HCT116 (cell line): ENCODE results near the gene ART1.

ENCODE experiments used
- CBX3 ChIP-seq: IDR thresholded peaks from 2 replicates; pipeline ENCODE4 v1.6.1; 2012; ENCODE audit warnings: low read depth
- CTCF ChIP-seq, 3 experiments: fragments of 200-600 bp in 1 of 3; sonication (generic) in 1 of 3; IDR thresholded peaks in 2 of 3; conservative IDR thresholded peaks in 1 of 3; 2 replicates each; pipeline ENCODE4 v1.5.1; 2012 to 2017; ENCODE audit warnings: low read depth in 2 of 3, low read length in 2 of 3, antibody characterized with exemption in 1 of 3, borderline replicate concordance in 1 of 3, control low read depth in 1 of 3, mild to moderate bottlenecking in 1 of 3, mixed read lengths in 1 of 3, mixed run types in 1 of 3, moderate library complexity in 1 of 3; ENCODE audit not compliant: insufficient read depth in 1 of 3
- EGR1 ChIP-seq: IDR thresholded peaks from 2 replicates; pipeline ENCODE4 v1.6.1; 2012; ENCODE audit warnings: low read depth
- EZH2phosphoT487 ChIP-seq: fragments of 200-600 bp; IDR thresholded peaks from 2 replicates; pipeline ENCODE4 v1.6.1; 2018; ENCODE audit warnings: antibody characterized with exemption, borderline replicate concordance
- FOSL1 ChIP-seq: IDR thresholded peaks from 2 replicates; pipeline ENCODE4 v1.6.1; 2012; ENCODE audit warnings: low read depth
- JUND ChIP-seq: IDR thresholded peaks from 2 replicates; pipeline ENCODE4 v1.6.1; 2012
- POLR2A ChIP-seq: IDR thresholded peaks from 2 replicates; pipeline ENCODE4 v1.7.0; 2011; ENCODE audit warnings: borderline replicate concordance; ENCODE audit not compliant: insufficient read depth, insufficient read length; ENCODE audit errors: extremely low read depth
- RAD21 ChIP-seq: IDR thresholded peaks from 2 replicates; pipeline ENCODE4 v1.6.1; 2012; ENCODE audit warnings: low read depth, mild to moderate bottlenecking
- REST ChIP-seq: IDR thresholded peaks from 2 replicates; pipeline ENCODE4 v1.6.1; 2012; ENCODE audit warnings: low read depth
- SP1 ChIP-seq: IDR thresholded peaks from 2 replicates; pipeline ENCODE4 v1.6.1; 2012; ENCODE audit warnings: low read depth
- TCF7L2 ChIP-seq: IDR thresholded peaks from 2 replicates; pipeline ENCODE4 v1.7.0; 2011; ENCODE audit warnings: borderline replicate concordance, inconsistent platforms; ENCODE audit not compliant: insufficient read depth, insufficient read length; ENCODE audit errors: extremely low read depth
- YY1 ChIP-seq: IDR thresholded peaks from 2 replicates; pipeline ENCODE4 v1.6.1; 2011; ENCODE audit warnings: low read length, low read depth, moderate library complexity, mild to moderate bottlenecking; ENCODE audit not compliant: insufficient replicate concordance; ENCODE audit errors: extremely low read depth
- ZBTB33 ChIP-seq: IDR thresholded peaks from 2 replicates; pipeline ENCODE4 v1.6.1; 2011; ENCODE audit warnings: mild to moderate bottlenecking, low read length, moderate library complexity; ENCODE audit not compliant: insufficient replicate concordance; ENCODE audit errors: extremely low read depth

- TF ChIP-seq REST (no peak), CTCF (IDR thresholded peaks at IDR 0.05 in 2 of 3, conservative IDR thresholded peaks at IDR 0.05 in 1 of 3; ENCODE audit: borderline replicate concordance in 1 of 3, insufficient read depth in 1 of 3, low read depth in 2 of 3, low read length in 2 of 3) (no peak), EZH2phosphoT487 (no peak), SP1 (no peak), POLR2A (no peak), JUND (no peak), CBX3 (no peak), ZBTB33 (no peak), YY1 (no peak), TCF7L2 (no peak), FOSL1 (no peak), EGR1 (no peak), RAD21 (no peak)
These were observed 28.9 kb upstream of the ART1 start for GRCh38 chr11:3615998-3616397.
